Activated CD8-positive, alpha-beta T cell treated with anti-CD3 and anti-CD28 coated beads for 36 hours (primary cell): ENCODE data around the gene CASTOR2. TPM values are rescaled to one million over a fixed set of nuclear protein-coding genes. Genes with fewer than 3 reads are reported as not detected.
"Not testable (repeated sequence)": the region's sequence is repeated elsewhere in the genome, so short reads cannot be mapped to it uniquely, and the experiment has no call there.

Experiments used
- ATAC-seq: fragments of 200-7000 bp; cut with Tn5 transposase; one replicate; pipeline ENCODE4 v1.10.0; 2021; ENCODE audit warnings: mild to moderate bottlenecking, moderate library complexity
- CTCF ChIA-PET: fragments of 350-600 bp; sonication (Branson Sonifier 250); formaldehyde crosslinking; loops from one replicate; lab custom pipeline; 2021; ENCODE audit warnings: antibody characterized with exemption; lab: Charles Lee
- POLR2A ChIA-PET: fragments of 350-600 bp; sonication (Branson Sonifier 250); formaldehyde crosslinking; loops from one replicate; lab custom pipeline; 2021; ENCODE audit warnings: antibody characterized with exemption; lab: Charles Lee
- DNase-seq: peaks from one replicate; pipeline ENCODE4 v3.0.0-alpha.2; 2020
- H3K27ac Mint-ChIP-seq: one replicate; pipeline ENCODE4 v1.8.0; 2021; ENCODE audit warnings: mild to moderate bottlenecking, mixed read lengths
- H3K27me3 Mint-ChIP-seq: one replicate; pipeline ENCODE4 v1.8.0; 2021; ENCODE audit warnings: mixed read lengths
- H3K36me3 Mint-ChIP-seq: one replicate; pipeline ENCODE4 v1.8.0; 2021; ENCODE audit warnings: low read depth, mixed read lengths
- H3K4me1 Mint-ChIP-seq: one replicate; pipeline ENCODE4 v1.8.0; 2021; ENCODE audit warnings: low read depth, mixed read lengths
- H3K4me3 Mint-ChIP-seq: one replicate; pipeline ENCODE4 v1.8.0; 2021; ENCODE audit warnings: mild to moderate bottlenecking, moderate library complexity, mixed read lengths
- H3K9me3 Mint-ChIP-seq: one replicate; pipeline ENCODE4 v1.8.0; 2021; ENCODE audit warnings: mixed read lengths
- CTCF ChIP-seq: fragments of 200-600 bp; IDR thresholded peaks from one replicate; pipeline ENCODE4 v1.8.0; 2022; ENCODE audit warnings: antibody characterized with exemption, mild to moderate bottlenecking
- intact Hi-C: fragments of 100-400 bp; cut with micrococcal nuclease; formaldehyde crosslinking; loops from one replicate; pipeline ENCODE4 v1.10.0; 2022
- total RNA-seq, 2 experiments: library from RNA; stranded (reverse); gene quantifications; one replicate each; pipeline ENCODE4 v1.2.3, GENCODE V29; 2021

CASTOR2 gene
- total RNA-seq, 2 experiments from 2014 or later = 3.1 to 3.4 TPM

- ATAC-seq, CTCF ChIA-PET, H3K4me1 Mint-ChIP-seq, POLR2A ChIA-PET, intact Hi-C loops, H3K4me3 Mint-ChIP-seq, H3K9me3 Mint-ChIP-seq, H3K36me3 Mint-ChIP-seq, H3K27ac Mint-ChIP-seq, H3K27me3 Mint-ChIP-seq: not testable (repeated sequence)
- DNase-seq = peak; percentile 7
Measured at GRCh38 chr7:74963704-74964510, 598 bp upstream of the CASTOR2 start.

- H3K4me1 Mint-ChIP-seq, H3K9me3 Mint-ChIP-seq, H3K36me3 Mint-ChIP-seq, POLR2A ChIA-PET, ATAC-seq, intact Hi-C loops, H3K27me3 Mint-ChIP-seq, CTCF ChIA-PET, DNase-seq, H3K4me3 Mint-ChIP-seq, H3K27ac Mint-ChIP-seq: not testable (repeated sequence)
Measured at GRCh38 chr7:74966208-74966854, 1.8 kb downstream of the CASTOR2 start.

GRCh38 chr7:74966909-74967308, 2.4 kb downstream of the CASTOR2 start:
- H3K4me1 Mint-ChIP-seq, POLR2A ChIA-PET, DNase-seq, H3K36me3 Mint-ChIP-seq, H3K4me3 Mint-ChIP-seq, intact Hi-C loops, H3K27ac Mint-ChIP-seq, ATAC-seq, H3K9me3 Mint-ChIP-seq, H3K27me3 Mint-ChIP-seq, CTCF ChIA-PET: not testable (repeated sequence)

- H3K36me3 Mint-ChIP-seq, ATAC-seq, CTCF ChIA-PET, H3K27me3 Mint-ChIP-seq, H3K4me1 Mint-ChIP-seq, intact Hi-C loops, DNase-seq, H3K4me3 Mint-ChIP-seq, H3K9me3 Mint-ChIP-seq, H3K27ac Mint-ChIP-seq, POLR2A ChIA-PET: not testable (repeated sequence)
Measured at GRCh38 chr7:74971431-74971830, 6.9 kb downstream of the CASTOR2 start.

- H3K27me3 Mint-ChIP-seq, H3K27ac Mint-ChIP-seq, DNase-seq, H3K9me3 Mint-ChIP-seq, ATAC-seq, intact Hi-C loops, CTCF ChIA-PET, H3K4me3 Mint-ChIP-seq, H3K4me1 Mint-ChIP-seq, POLR2A ChIA-PET, H3K36me3 Mint-ChIP-seq: not testable (repeated sequence)
Measured at GRCh38 chr7:74972377-74972776, 7.9 kb downstream of the CASTOR2 start.

GRCh38 chr7:74975959-74976358, 11.5 kb downstream of the CASTOR2 start:
- H3K36me3 Mint-ChIP-seq, H3K27ac Mint-ChIP-seq, POLR2A ChIA-PET, H3K9me3 Mint-ChIP-seq, ATAC-seq, intact Hi-C loops, CTCF ChIA-PET, H3K4me3 Mint-ChIP-seq, H3K4me1 Mint-ChIP-seq, DNase-seq, H3K27me3 Mint-ChIP-seq: not testable (repeated sequence)

GRCh38 chr7:74977523-74977922, 13.0 kb downstream of the CASTOR2 start:
- ATAC-seq, DNase-seq, H3K36me3 Mint-ChIP-seq, POLR2A ChIA-PET, H3K9me3 Mint-ChIP-seq, H3K27ac Mint-ChIP-seq, H3K4me3 Mint-ChIP-seq, CTCF ChIA-PET, intact Hi-C loops, H3K27me3 Mint-ChIP-seq, H3K4me1 Mint-ChIP-seq: not testable (repeated sequence)

- H3K9me3 Mint-ChIP-seq, H3K27me3 Mint-ChIP-seq, H3K36me3 Mint-ChIP-seq, CTCF ChIA-PET, H3K27ac Mint-ChIP-seq, intact Hi-C loops, H3K4me3 Mint-ChIP-seq, POLR2A ChIA-PET, ATAC-seq, H3K4me1 Mint-ChIP-seq, DNase-seq: not testable (repeated sequence)
Measured at GRCh38 chr7:74988436-74988835, 23.9 kb downstream of the CASTOR2 start.

GRCh38 chr7:74993121-74993520, 28.6 kb downstream of the CASTOR2 start:
- H3K27ac Mint-ChIP-seq = no peak overlapping the region
- no peaks in the 10 kb centered on the region for H3K36me3 Mint-ChIP-seq
- no peak for TF ChIP-seq CTCF
- ChIA-PET POLR2A (no interaction called here), CTCF (interaction anchor here (0.8 kb wide), 1 partner anchor 8 kb away, joined by 3 read pairs; no protein-coding TSS in a partner anchor)
- DNase-seq = no peak
- no peak for ATAC-seq
- intact Hi-C loops = no loop called here
- H3K4me1 Mint-ChIP-seq = peaks cover 2% of the 10 kb centered on the region
- H3K9me3 Mint-ChIP-seq = no peaks in the 10 kb centered on the region
- H3K27me3 Mint-ChIP-seq = no peaks in the 10 kb centered on the region
- no peak overlapping the region for H3K4me3 Mint-ChIP-seq

GRCh38 chr7:74994869-74995543, 30.5 kb downstream of the CASTOR2 start:
- DNase-seq, H3K4me1 Mint-ChIP-seq, H3K4me3 Mint-ChIP-seq, CTCF ChIA-PET, POLR2A ChIA-PET, H3K27me3 Mint-ChIP-seq, H3K36me3 Mint-ChIP-seq, H3K9me3 Mint-ChIP-seq, intact Hi-C loops, ATAC-seq, H3K27ac Mint-ChIP-seq: not testable (repeated sequence)
